HG03439 (cell line): Measurements from ENCODE around the gene THAP7.

Source experiments
- ATAC-seq: cut with Tn5 transposase; IDR thresholded peaks from one replicate; pipeline ENCODE4 v1.9.1; 2021; ENCODE audit warnings: mild to moderate bottlenecking, moderate library complexity; ENCODE audit not compliant: unreplicated experiment

The THAP7 gene

GRCh38 chr22:20949698-20950183, 52.2 kb downstream of the THAP7 start:
- no peak for ATAC-seq
